ENCODE results near the gene NFATC2. TPM values are rescaled to one million over a fixed set of nuclear protein-coding genes. Genes with fewer than 3 reads are reported as not detected.

The NFATC2 gene
- total RNA-seq, 2 experiments from 2014 or later: 32.5 to 33.2 TPM

DNA sequence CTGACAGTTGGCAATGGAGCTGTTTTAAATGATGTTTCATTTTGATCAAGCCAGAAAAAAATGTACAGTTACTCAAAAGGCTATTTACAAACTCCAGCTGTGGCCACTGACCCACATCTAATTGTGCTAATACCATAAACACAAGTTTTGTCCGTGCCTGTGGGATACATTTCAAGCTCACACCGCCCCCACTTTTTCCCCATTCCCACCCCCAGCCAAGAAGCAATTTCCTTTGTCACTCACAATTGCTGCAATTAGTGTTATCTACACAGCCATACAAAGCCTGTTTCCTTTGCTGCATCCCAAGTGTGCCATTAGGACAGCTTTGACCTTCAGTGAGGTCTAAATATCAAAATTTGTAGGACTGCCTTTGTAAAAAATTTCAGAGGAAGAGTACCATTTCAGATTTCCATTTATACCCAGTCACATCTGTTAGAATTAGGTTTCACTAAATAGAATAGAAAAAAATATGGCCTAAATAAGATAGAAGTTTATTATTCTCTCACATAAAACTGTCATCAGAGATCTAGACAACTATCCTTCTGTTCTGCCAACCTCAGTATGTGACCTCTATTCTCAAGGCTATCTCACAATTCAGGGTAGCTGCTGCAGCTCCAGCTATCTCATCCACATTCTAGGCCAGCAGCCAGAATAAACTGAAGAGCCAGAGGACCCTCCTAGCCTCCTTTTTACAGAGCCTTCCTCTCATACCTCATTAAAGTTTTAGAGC is 202.6 kb downstream of the NFATC2 start:
- Mint-ChIP-seq H3K36me3 (ENCODE audit: low read depth) (peaks cover 4% of the 10 kb centered on the region), H3K9me3 (peaks cover 10% of the 10 kb centered on the region), H3K4me1 (ENCODE audit: low read depth) (no peaks in the 10 kb centered on the region), H3K27ac (no peak overlapping the region), H3K27me3 (no peaks in the 10 kb centered on the region), H3K4me3 (no peak overlapping the region)
- Histone ChIP-seq H3K36me3 (ENCODE audit: insufficient read depth, low read length) (no peaks in the 10 kb centered on the region), H3K27ac (ENCODE audit: low read depth in 1 of 2, low read length in 2 of 2) (no peak overlapping the region), H3K4me3 (ENCODE audit: low read length) (no peak overlapping the region), H3K4me1 (ENCODE audit: insufficient read depth, low read length) (peaks cover 6% of the 10 kb centered on the region), H3K27me3 (ENCODE audit: control insufficient read depth in 1 of 2, insufficient read depth in 2 of 2, low read length in 2 of 2) (no peaks in the 10 kb centered on the region), H3K9me3 (ENCODE audit: control insufficient read depth in 1 of 2, insufficient read depth in 1 of 2, low read length in 2 of 2) (no peaks in the 10 kb centered on the region)
- ATAC-seq (ENCODE audit: poor library complexity) (no peak), DNase-seq (no peak)
- TF ChIP-seq, protein P1, sequence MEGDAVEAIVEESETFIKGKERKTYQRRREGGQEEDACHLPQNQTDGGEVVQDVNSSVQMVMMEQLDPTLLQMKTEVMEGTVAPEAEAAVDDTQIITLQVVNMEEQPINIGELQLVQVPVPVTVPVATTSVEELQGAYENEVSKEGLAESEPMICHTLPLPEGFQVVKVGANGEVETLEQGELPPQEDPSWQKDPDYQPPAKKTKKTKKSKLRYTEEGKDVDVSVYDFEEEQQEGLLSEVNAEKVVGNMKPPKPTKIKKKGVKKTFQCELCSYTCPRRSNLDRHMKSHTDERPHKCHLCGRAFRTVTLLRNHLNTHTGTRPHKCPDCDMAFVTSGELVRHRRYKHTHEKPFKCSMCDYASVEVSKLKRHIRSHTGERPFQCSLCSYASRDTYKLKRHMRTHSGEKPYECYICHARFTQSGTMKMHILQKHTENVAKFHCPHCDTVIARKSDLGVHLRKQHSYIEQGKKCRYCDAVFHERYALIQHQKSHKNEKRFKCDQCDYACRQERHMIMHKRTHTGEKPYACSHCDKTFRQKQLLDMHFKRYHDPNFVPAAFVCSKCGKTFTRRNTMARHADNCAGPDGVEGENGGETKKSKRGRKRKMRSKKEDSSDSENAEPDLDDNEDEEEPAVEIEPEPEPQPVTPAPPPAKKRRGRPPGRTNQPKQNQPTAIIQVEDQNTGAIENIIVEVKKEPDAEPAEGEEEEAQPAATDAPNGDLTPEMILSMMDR (IDR thresholded peaks at IDR 0.05): no peak
- intact Hi-C loops (cut with DNase I, micrococcal nuclease): no loop called here
- ChIA-PET CTCF (no interaction called here), POLR2A (no interaction called here)

DNA sequence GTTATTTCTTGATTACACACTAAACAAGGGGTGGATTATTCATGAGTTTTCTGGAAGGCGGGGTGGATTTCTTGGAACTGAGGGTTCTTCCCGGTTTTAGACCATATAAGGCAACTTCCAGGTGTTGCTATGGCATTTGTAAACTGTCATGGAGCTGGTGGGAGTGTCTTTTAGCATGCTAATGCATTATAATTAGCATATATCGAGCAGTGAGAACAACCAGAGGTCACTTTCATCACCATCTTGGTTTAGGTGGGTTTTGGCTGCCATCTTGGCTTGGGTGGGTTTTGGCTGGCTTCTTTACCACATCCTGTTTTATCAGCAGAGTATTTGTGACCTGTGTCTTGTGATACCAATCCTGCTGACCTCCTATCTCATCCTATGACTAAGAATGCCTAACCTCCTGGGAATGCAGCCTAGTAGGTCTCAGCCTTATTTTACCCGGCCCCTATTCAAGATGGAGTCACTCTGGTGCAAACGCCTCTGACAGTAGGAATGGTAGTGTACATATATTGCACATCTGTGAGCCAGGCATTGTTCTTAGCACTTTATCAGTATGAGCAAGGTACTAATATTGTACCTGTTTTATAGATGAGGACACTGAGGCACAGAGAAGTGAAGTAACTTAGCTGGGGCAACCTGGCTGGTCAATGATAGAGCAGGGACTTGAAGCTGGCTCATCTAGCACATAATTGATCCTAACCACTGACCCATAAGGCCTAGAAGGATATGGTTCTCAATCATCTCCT is 203.7 kb downstream of the NFATC2 start:
- TF ChIP-seq, protein P1 (IDR thresholded peaks at IDR 0.05): no peak
- no peaks in the 10 kb centered on the region for H3K4me1 Mint-ChIP-seq (ENCODE audit: low read depth)
- Histone ChIP-seq H3K27ac (ENCODE audit: low read depth in 1 of 2, low read length in 2 of 2) (no peak overlapping the region), H3K27me3 (ENCODE audit: control insufficient read depth in 1 of 2, insufficient read depth in 2 of 2, low read length in 2 of 2) (no peaks in the 10 kb centered on the region), H3K9me3 (ENCODE audit: control insufficient read depth in 1 of 2, insufficient read depth in 1 of 2, low read length in 2 of 2) (no peaks in the 10 kb centered on the region), H3K36me3 (ENCODE audit: insufficient read depth, low read length) (no peaks in the 10 kb centered on the region), H3K4me1 (ENCODE audit: insufficient read depth, low read length) (peaks cover 6% of the 10 kb centered on the region), H3K4me3 (ENCODE audit: low read length) (no peak overlapping the region)
- no peaks in the 10 kb centered on the region for H3K27me3 Mint-ChIP-seq
- POLR2A ChIA-PET: no interaction called here
- CTCF ChIA-PET: no interaction called here
- peaks cover 3% of the 10 kb centered on the region for H3K36me3 Mint-ChIP-seq (ENCODE audit: low read depth)
- H3K9me3 Mint-ChIP-seq: peaks cover 9% of the 10 kb centered on the region
- H3K27ac Mint-ChIP-seq: no peak overlapping the region
- intact Hi-C loops (cut with DNase I, micrococcal nuclease): no loop called here
- DNase-seq: no peak
- no peak for ATAC-seq (ENCODE audit: poor library complexity)
- no peak overlapping the region for H3K4me3 Mint-ChIP-seq

DNA sequence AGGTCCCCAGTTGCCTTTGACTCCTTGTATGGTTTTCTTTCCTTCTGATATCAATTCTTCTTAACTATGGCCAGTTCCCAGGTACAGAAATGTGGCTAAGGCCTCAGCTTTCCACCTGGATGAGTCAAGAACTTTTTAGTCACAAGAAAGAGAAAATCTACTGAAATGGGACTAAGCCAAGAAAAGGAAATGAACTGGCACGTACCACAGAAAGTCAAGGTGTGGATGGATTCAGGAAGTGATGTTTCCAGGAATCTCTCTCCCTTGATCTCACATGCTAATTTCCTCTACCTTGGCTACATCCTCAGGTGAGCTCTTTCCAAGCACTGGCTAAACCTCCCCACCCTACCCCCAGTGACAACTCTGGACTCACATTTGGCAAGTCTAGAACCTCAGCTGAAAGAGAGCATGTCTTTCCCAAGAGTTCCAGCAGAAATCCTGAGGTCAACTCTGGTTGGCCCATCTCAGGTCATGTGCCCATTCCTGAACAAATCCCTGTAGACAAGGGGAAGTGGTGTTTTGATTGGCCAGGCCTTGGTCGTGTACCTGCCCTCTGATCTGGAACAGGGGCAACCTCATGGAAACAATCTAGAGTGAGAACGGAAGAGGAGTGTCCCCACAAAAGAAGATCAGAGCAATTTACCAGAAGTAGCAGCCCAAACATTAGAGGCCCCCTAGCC is 205.3 kb downstream of the NFATC2 start:
- H3K4me3 Mint-ChIP-seq: no peak overlapping the region
- H3K4me1 ChIP-seq (ENCODE audit: insufficient read depth, low read length): peaks cover 6% of the 10 kb centered on the region
- H3K36me3 Mint-ChIP-seq (ENCODE audit: low read depth): no peaks in the 10 kb centered on the region
- no peaks in the 10 kb centered on the region for H3K27me3 Mint-ChIP-seq
- no peak overlapping the region for H3K27ac Mint-ChIP-seq
- ATAC-seq (ENCODE audit: poor library complexity): no peak
- H3K36me3 ChIP-seq (ENCODE audit: insufficient read depth, low read length): no peaks in the 10 kb centered on the region
- H3K27me3 ChIP-seq (ENCODE audit: control insufficient read depth in 1 of 2, insufficient read depth in 2 of 2, low read length in 2 of 2): no peaks in the 10 kb centered on the region
- ChIA-PET POLR2A (interaction anchor here (0.9 kb wide), 1 partner anchor 19 kb away, joined by 3 read pairs; no protein-coding TSS in a partner anchor), CTCF (no interaction called here)
- H3K4me3 ChIP-seq (ENCODE audit: low read length): no peak overlapping the region
- TF ChIP-seq, protein P1 (IDR thresholded peaks at IDR 0.05): no peak
- no peaks in the 10 kb centered on the region for H3K4me1 Mint-ChIP-seq (ENCODE audit: low read depth)
- peak in 1 of 14 experiments; percentile 5 for DNase-seq
- intact Hi-C loops (cut with DNase I, micrococcal nuclease): no loop called here
- H3K27ac ChIP-seq (ENCODE audit: low read depth in 1 of 2, low read length in 2 of 2): no peak overlapping the region
- H3K9me3 ChIP-seq (ENCODE audit: control insufficient read depth in 1 of 2, insufficient read depth in 1 of 2, low read length in 2 of 2): no peaks in the 10 kb centered on the region
- no peaks in the 10 kb centered on the region for H3K9me3 Mint-ChIP-seq

Small RNAs within 50 kb of the gene (microRNA-seq; reads per million reads assigned to microRNA genes)
- 3.1 reads per million, percentile 16 among the genes with 10 or more reads in this experiment for gene MIR3194 (ENCODE audit: borderline microRNAs expressed, borderline replicate concordance)

Other genes with a start within 250 kb of the NFATC2 start
- under 1 TPM; 0.11 to 0.19 TPM for gene ATP9A, start 225.7 kb upstream of the NFATC2 start, total RNA-seq